H9 (cell line): ENCODE data around the gene LPO. TPM values are rescaled to one million over a fixed set of nuclear protein-coding genes. Genes with fewer than 3 reads are reported as not detected.

Experiments
- DNase-seq: peaks from one replicate; pipeline ENCODE4 v3.0.0-alpha.2; 2017
- H2AFZ ChIP-seq: one replicate; pipeline ENCODE4 v1.6.1; 2013; ENCODE audit warnings: mild to moderate bottlenecking, low read length, control low read depth, moderate library complexity
- H2AK5ac ChIP-seq: 2 replicates; pipeline ENCODE4 v1.6.1; 2013; ENCODE audit warnings: low read length, control low read depth, mixed read lengths; ENCODE audit not compliant: insufficient read length
- H2BK120ac ChIP-seq: one replicate; pipeline ENCODE4 v1.6.1; 2013; ENCODE audit warnings: low read depth, mild to moderate bottlenecking, low read length, control low read depth, inconsistent platforms; ENCODE audit not compliant: poor library complexity, severe bottlenecking
- H2BK12ac ChIP-seq: 2 replicates; pipeline ENCODE4 v1.6.1; 2013; ENCODE audit warnings: low read length, control low read depth, mixed read lengths, low read depth; ENCODE audit not compliant: insufficient read length
- H2BK15ac ChIP-seq: 2 replicates; pipeline ENCODE4 v1.6.1; 2013; ENCODE audit warnings: low read depth, low read length, control low read depth
- H2BK20ac ChIP-seq: one replicate; pipeline ENCODE4 v1.6.1; 2013; ENCODE audit warnings: low read depth, mild to moderate bottlenecking, low read length, control low read depth, inconsistent platforms; ENCODE audit not compliant: poor library complexity, severe bottlenecking
- H2BK5ac ChIP-seq: 2 replicates; pipeline ENCODE4 v1.6.1; 2013; ENCODE audit warnings: low read length, control low read depth, mixed read lengths; ENCODE audit not compliant: insufficient read length
- H3K14ac ChIP-seq: 2 replicates; pipeline ENCODE4 v1.6.1; 2013; ENCODE audit warnings: low read length, control low read depth; ENCODE audit not compliant: insufficient read depth
- H3K18ac ChIP-seq: 2 replicates; pipeline ENCODE4 v1.6.1; 2013; ENCODE audit warnings: low read depth, mild to moderate bottlenecking, mixed read lengths, low read length, control low read depth; ENCODE audit not compliant: insufficient read length
- H3K23ac ChIP-seq: 2 replicates; pipeline ENCODE4 v1.6.1; 2013; ENCODE audit warnings: low read length, control low read depth, mixed read lengths, low read depth; ENCODE audit not compliant: insufficient read length
- H3K23me2 ChIP-seq: 2 replicates; pipeline ENCODE4 v1.6.1; 2013; ENCODE audit warnings: low read depth, mild to moderate bottlenecking, mixed read lengths, low read length, control low read depth; ENCODE audit not compliant: insufficient read length, poor library complexity, severe bottlenecking
- H3K27ac ChIP-seq: 2 replicates; pipeline ENCODE4 v1.5.1; 2013; ENCODE audit warnings: low read length, control low read depth, mixed read lengths, low read depth; ENCODE audit not compliant: insufficient read length
- H3K27me3 ChIP-seq: 2 replicates; pipeline ENCODE4 v1.6.1; 2013; ENCODE audit warnings: low read length, control low read depth, inconsistent platforms; ENCODE audit not compliant: insufficient read depth
- H3K4ac ChIP-seq: 2 replicates; pipeline ENCODE4 v1.6.1; 2013; ENCODE audit warnings: low read depth, mild to moderate bottlenecking, control low read depth, inconsistent platforms, low read length, moderate library complexity
- H3K4me1 ChIP-seq: 2 replicates; pipeline ENCODE4 v1.6.1; 2013; ENCODE audit warnings: low read length, control low read depth, inconsistent platforms; ENCODE audit not compliant: insufficient read depth
- H3K4me2 ChIP-seq: 2 replicates; pipeline ENCODE4 v1.6.1; 2013; ENCODE audit warnings: low read length, control low read depth, mixed read lengths; ENCODE audit not compliant: insufficient read length, insufficient read depth
- H3K56ac ChIP-seq: 2 replicates; pipeline ENCODE4 v1.6.1; 2013; ENCODE audit warnings: low read depth, mild to moderate bottlenecking, mixed read lengths, low read length, control low read depth; ENCODE audit not compliant: insufficient read length
- H3K79me1 ChIP-seq: 2 replicates; pipeline ENCODE4 v1.6.1; 2013; ENCODE audit warnings: low read depth, mild to moderate bottlenecking, moderate library complexity, low read length, control low read depth, inconsistent platforms; ENCODE audit not compliant: insufficient read depth, poor library complexity, severe bottlenecking
- H3K79me2 ChIP-seq: 2 replicates; pipeline ENCODE4 v1.6.1; 2013; ENCODE audit warnings: low read length, control low read depth, inconsistent platforms; ENCODE audit not compliant: insufficient read depth
- H3K9ac ChIP-seq: 2 replicates; pipeline ENCODE4 v1.6.1; 2013; ENCODE audit warnings: low read length, control low read depth, mixed read lengths; ENCODE audit not compliant: insufficient read length; ENCODE audit errors: extremely low read depth
- H3K9me3 ChIP-seq: one replicate; pipeline ENCODE4 v1.6.1; 2013; ENCODE audit warnings: low read depth, low read length, inconsistent platforms; ENCODE audit not compliant: control insufficient read depth
- H3T11ph ChIP-seq: one replicate; pipeline ENCODE4 v1.6.1; 2013; ENCODE audit warnings: mild to moderate bottlenecking, low read length, control low read depth, inconsistent platforms
- H4K20me1 ChIP-seq: one replicate; pipeline ENCODE4 v1.6.1; 2013; ENCODE audit not compliant: control insufficient read depth, insufficient read length, insufficient read depth
- H4K5ac ChIP-seq: 2 replicates; pipeline ENCODE4 v1.6.1; 2013; ENCODE audit warnings: low read depth, mild to moderate bottlenecking, mixed read lengths, low read length, control low read depth; ENCODE audit not compliant: insufficient read length
- H4K8ac ChIP-seq: replicated peaks from 2 replicates; pipeline ENCODE4 v1.6.1; 2013; ENCODE audit warnings: low read length, control low read depth, mixed read lengths, low read depth; ENCODE audit not compliant: insufficient read length
- H4K91ac ChIP-seq: 2 replicates; pipeline ENCODE4 v1.6.1; 2013; ENCODE audit warnings: low read depth, mild to moderate bottlenecking, moderate library complexity, mixed read lengths, low read length, control low read depth; ENCODE audit not compliant: insufficient read length
- H3K27ac Mint-ChIP-seq, 3 experiments: 2 replicates in 2 of 3; 3 replicates in 1 of 3; pipeline ENCODE4 v1.8.0; 2020 to 2021; ENCODE audit warnings: mixed read lengths in 3 of 3, mild to moderate bottlenecking in 1 of 3, moderate library complexity in 1 of 3
- H3K27me3 Mint-ChIP-seq: 2 replicates; pipeline ENCODE4 v1.8.0; 2021; ENCODE audit warnings: low read depth, mild to moderate bottlenecking, moderate library complexity, mixed read lengths
- H3K36me3 Mint-ChIP-seq, 3 experiments: 2 replicates in 2 of 3; 3 replicates in 1 of 3; pipeline ENCODE4 v1.8.0; 2020 to 2021; ENCODE audit warnings: low read depth in 3 of 3, mixed read lengths in 3 of 3; ENCODE audit not compliant: insufficient read depth in 1 of 3
- H3K4me1 Mint-ChIP-seq, 2 experiments: 2 replicates each; pipeline ENCODE4 v1.8.0; 2020; ENCODE audit warnings: mixed read lengths in 2 of 2
- H3K4me3 Mint-ChIP-seq, 2 experiments: 2 replicates in 1 of 2; 3 replicates in 1 of 2; pipeline ENCODE4 v1.8.0; 2020 to 2021; ENCODE audit warnings: mild to moderate bottlenecking in 2 of 2, mixed read lengths in 2 of 2, moderate library complexity in 1 of 2
- H3K9me3 Mint-ChIP-seq, 2 experiments: 2 replicates in 1 of 2; 3 replicates in 1 of 2; pipeline ENCODE4 v1.8.0; 2020; ENCODE audit warnings: mild to moderate bottlenecking in 2 of 2, mixed read lengths in 2 of 2, moderate library complexity in 1 of 2
- CTCF ChIP-seq: fragments of 200-600 bp; sonication (generic); conservative IDR thresholded peaks from 3 replicates; pipeline ENCODE4 v1.8.0; 2021; ENCODE audit warnings: antibody characterized with exemption, mild to moderate bottlenecking
- WGBS: extraction: QIAGEN DNeasy Blood & Tissue Kit; methylation state at CpG from one replicate; pipeline ENCODE4 v1.1.7; 2013; ENCODE audit warnings: missing lambda C conversion rate, low lambda C conversion rate, mixed read lengths; ENCODE audit not compliant: insufficient read length; ENCODE audit errors: extremely low coverage; 5-methylcytosine and 5-hydroxymethylcytosine counted together
- total RNA-seq: library from RNA; stranded (reverse); gene quantifications from 2 replicates; pipeline ENCODE4 v1.2.1, GENCODE V29; 2021

Gene LPO
- total RNA-seq, 1 experiment from 2014 or later = 0.17 TPM

DNA sequence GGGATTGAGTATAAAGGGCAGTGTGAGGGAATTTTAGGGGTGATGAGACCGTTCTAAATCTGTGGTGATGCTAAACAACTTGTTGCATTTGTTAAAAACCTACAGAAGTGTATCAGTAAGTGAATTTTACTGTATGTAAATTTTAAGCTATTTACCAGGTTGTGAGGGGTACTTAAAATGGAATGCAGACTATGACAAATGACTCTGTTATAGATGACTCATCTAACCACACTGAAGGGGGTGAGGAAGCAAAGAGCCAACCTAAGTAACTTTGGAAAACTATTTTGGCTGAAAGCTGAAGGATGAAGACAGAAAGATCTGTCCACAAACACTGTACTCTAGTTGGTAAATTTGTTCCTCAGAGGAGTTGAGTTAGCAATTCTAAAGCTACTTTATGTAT lies 14.1 kb upstream of the LPO start:
- no peaks in the 10 kb centered on the region for H3K36me3 Mint-ChIP-seq
- no peak for DNase-seq
- no peaks in the 10 kb centered on the region; a peak in 1 of 5 replicates for H3K9me3 Mint-ChIP-seq
- peaks cover 27% of the 10 kb centered on the region for H3K27me3 Mint-ChIP-seq
- H3K79me2 ChIP-seq = no peaks in the 10 kb centered on the region
- TF ChIP-seq CTCF = no peak
- H3K27ac Mint-ChIP-seq = no peak overlapping the region
- no peak overlapping the region for H3K4me3 Mint-ChIP-seq
- no peak overlapping the region for H2AFZ ChIP-seq
- no peak overlapping the region for H2AK5ac ChIP-seq
- H2BK12ac ChIP-seq = no peak overlapping the region
- peaks cover 15 to 21% of the 10 kb centered on the region in 2 experiments for H3K4me1 Mint-ChIP-seq
- H2BK120ac ChIP-seq = no peak overlapping the region
- no peak overlapping the region for H3K4ac ChIP-seq
- no peak overlapping the region for H3K56ac ChIP-seq
- H3K9ac ChIP-seq = no peak overlapping the region
- no peak overlapping the region for H4K8ac ChIP-seq
- no peak overlapping the region for H2BK20ac ChIP-seq
- no peak overlapping the region for H4K5ac ChIP-seq
- H3K18ac ChIP-seq = no peak overlapping the region
- no peak overlapping the region for H3K14ac ChIP-seq
- H3K9me3 ChIP-seq = no peaks in the 10 kb centered on the region
- peaks cover 2% of the 10 kb centered on the region; the same call in 1 of the 2 replicates for H3K4me1 ChIP-seq
- no peak overlapping the region for H2BK15ac ChIP-seq
- H3K23me2 ChIP-seq = peaks cover 2% of the 10 kb centered on the region
- H2BK5ac ChIP-seq = no peak overlapping the region
- H4K91ac ChIP-seq = no peak overlapping the region
- WGBS = no CpG with 5 or more reads among the region's 1 CpG
- H3K4me2 ChIP-seq = no peak overlapping the region
- no peak overlapping the region for H3K27ac ChIP-seq
- H4K20me1 ChIP-seq = no peaks in the 10 kb centered on the region
- H3K79me1 ChIP-seq = no peaks in the 10 kb centered on the region
- no peak overlapping the region for H3T11ph ChIP-seq
- H3K27me3 ChIP-seq = no peaks in the 10 kb centered on the region
- no peak overlapping the region for H3K23ac ChIP-seq
